HEK293 (cell line): ENCODE data around the gene MORF4L2.
A peak's percentile ranks its signal among the peaks of the same experiment; 100 is the strongest.
"Not testable (repeated sequence)": the region's sequence is repeated elsewhere in the genome, so short reads cannot be mapped to it uniquely, and the experiment has no call there.

ENCODE experiments used
- CTCF ChIA-PET: fragments of 350-600 bp; formaldehyde crosslinking; extraction: SDS; loops from one replicate; lab custom pipeline; 2021; ENCODE audit warnings: antibody characterized with exemption; lab: Yijun Ruan, JAX
- POLR2A ChIA-PET: fragments of 300-600 bp; formaldehyde crosslinking; extraction: SDS; loops from one replicate; lab custom pipeline; 2020; ENCODE audit warnings: antibody characterized with exemption, inconsistent platforms; lab: Yijun Ruan, JAX
- H3K27ac ChIP-seq: fragments of 200-500 bp; sonication (Bioruptor generic); 2 replicates; pipeline ENCODE4 v1.5.1; 2014; ENCODE audit warnings: low read depth, low read length, control low read depth, inconsistent platforms; ENCODE audit errors: extremely low read depth
- H3K36me3 ChIP-seq, 2 experiments: fragments of 200-500 bp in 1 of 2; sonication (Bioruptor generic) in 1 of 2; 1 replicate in 1 of 2; 2 replicates in 1 of 2; pipeline ENCODE4 v1.5.1; 2014 to 2017; ENCODE audit warnings: inconsistent platforms in 2 of 2, low read length in 2 of 2; ENCODE audit not compliant: control insufficient read depth in 2 of 2, insufficient read depth in 1 of 2
- H3K4me1 ChIP-seq: fragments of 200-500 bp; sonication (Bioruptor generic); 2 replicates; pipeline ENCODE4 v1.5.1; 2014; ENCODE audit warnings: mild to moderate bottlenecking, low read length, inconsistent platforms; ENCODE audit not compliant: control insufficient read depth, insufficient read depth
- H3K4me3 ChIP-seq: 2 replicates; pipeline ENCODE4 v1.5.1; 2011; ENCODE audit warnings: low read depth, mild to moderate bottlenecking, control low read depth, low read length, moderate library complexity
- H3K9me3 ChIP-seq: fragments of 200-500 bp; sonication (Bioruptor generic); 2 replicates; pipeline ENCODE4 v1.5.1; 2014; ENCODE audit warnings: low read depth, low read length, inconsistent platforms; ENCODE audit not compliant: control insufficient read depth, insufficient read depth
- EGR2 ChIP-seq: fragments of 450-650 bp; formaldehyde crosslinking; IDR thresholded peaks from 2 replicates; pipeline ENCODE4 v1.5.1; 2016; ENCODE audit warnings: low read depth, missing biosample characterization, missing genetic modification characterization
- GLI4 ChIP-seq: fragments of 450-650 bp; formaldehyde crosslinking; IDR thresholded peaks from 2 replicates; pipeline ENCODE4 v1.5.1; 2016; ENCODE audit warnings: missing biosample characterization, missing genetic modification characterization
- IKZF3 ChIP-seq: fragments of 450-650 bp; IDR thresholded peaks from 2 replicates; pipeline ENCODE4 v1.5.0; 2018; ENCODE audit warnings: missing biosample characterization, mild to moderate bottlenecking, missing genetic modification characterization, moderate library complexity
- MYNN ChIP-seq: fragments of 450-650 bp; formaldehyde crosslinking; IDR thresholded peaks from 2 replicates; pipeline ENCODE4 v1.5.1; 2016; ENCODE audit warnings: missing biosample characterization, missing genetic modification characterization, borderline replicate concordance
- OSR2 ChIP-seq: fragments of 450-650 bp; formaldehyde crosslinking; IDR thresholded peaks from 2 replicates; pipeline ENCODE4 v1.5.1; 2016; ENCODE audit warnings: missing biosample characterization, missing genetic modification characterization
- PRDM6 ChIP-seq: fragments of 450-650 bp; formaldehyde crosslinking; IDR thresholded peaks from 2 replicates; pipeline ENCODE4 v1.5.1; 2017; ENCODE audit warnings: missing biosample characterization, missing genetic modification characterization
- TCF7L2 ChIP-seq: IDR thresholded peaks from 2 replicates; pipeline ENCODE4 v1.6.1; 2011; ENCODE audit warnings: low read depth, mild to moderate bottlenecking, inconsistent platforms, low read length, moderate library complexity, borderline replicate concordance
- ZFHX2 ChIP-seq: fragments of 450-650 bp; formaldehyde crosslinking; conservative IDR thresholded peaks from 2 replicates; pipeline ENCODE4 v1.5.1; 2016; ENCODE audit warnings: missing biosample characterization, missing genetic modification characterization
- ZNF37A ChIP-seq: fragments of 450-650 bp; IDR thresholded peaks from 2 replicates; pipeline ENCODE4 v1.5.1; 2018; ENCODE audit warnings: missing biosample characterization, missing genetic modification characterization
- ZNF433 ChIP-seq: fragments of 450-650 bp; formaldehyde crosslinking; IDR thresholded peaks from 2 replicates; pipeline ENCODE4 v1.5.1; 2016; ENCODE audit warnings: missing biosample characterization, missing genetic modification characterization, low read depth
- ZNF555 ChIP-seq: fragments of 450-650 bp; formaldehyde crosslinking; conservative IDR thresholded peaks from 2 replicates; pipeline ENCODE4 v1.5.1; 2017; ENCODE audit warnings: missing biosample characterization, mild to moderate bottlenecking, missing genetic modification characterization, inconsistent platforms
- TF ChIP-seq, protein P1 (sequence below): fragments of 450-650 bp; formaldehyde crosslinking; IDR thresholded peaks from 2 replicates; pipeline ENCODE4 v1.5.1; 2016; ENCODE audit warnings: missing biosample characterization, missing genetic modification characterization
- TF ChIP-seq, protein P2 (sequence below): fragments of 450-650 bp; formaldehyde crosslinking; IDR thresholded peaks from 2 replicates; pipeline ENCODE4 v1.5.0; 2017; ENCODE audit warnings: missing biosample characterization, missing genetic modification characterization, borderline replicate concordance
- TF ChIP-seq, protein P3 (sequence below): fragments of 450-650 bp; formaldehyde crosslinking; IDR thresholded peaks from 2 replicates; pipeline ENCODE4 v1.5.1; 2017; ENCODE audit warnings: missing biosample characterization, missing genetic modification characterization

Gene MORF4L2

DNA sequence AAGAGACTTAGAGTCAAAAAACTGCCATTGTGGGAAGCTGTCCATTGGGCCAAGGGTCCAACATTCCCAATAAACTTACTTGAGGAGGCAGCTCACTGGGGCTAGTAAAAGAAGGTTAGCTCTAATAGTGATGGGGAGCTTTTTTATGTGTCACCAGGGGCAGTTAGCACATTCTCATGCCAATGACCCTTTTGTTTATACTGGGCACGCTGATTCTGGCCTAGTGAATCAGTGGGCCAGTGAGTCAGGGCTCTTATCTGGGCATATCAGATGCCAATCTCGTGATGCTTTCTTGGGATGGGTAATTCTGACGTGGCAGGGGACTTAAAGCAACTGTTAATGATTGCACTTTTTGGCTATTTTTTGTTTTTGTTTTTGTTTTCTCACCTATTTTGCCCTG, 29.9 kb downstream of the MORF4L2 start:
- TF ChIP-seq GLI4 (tag by site-specific recombination) = no peak
- no peak for TF ChIP-seq OSR2 (tag by site-specific recombination)
- no peak for TF ChIP-seq ZNF433 (tag by site-specific recombination)
- no peak for TF ChIP-seq ZNF37A (tag by site-specific recombination)
- no peak for TF ChIP-seq ZNF555 (tag by site-specific recombination)
- Histone ChIP-seq H3K27ac (no peak overlapping the region), H3K9me3 (no peaks in the 10 kb centered on the region)

GRCh38 chrX:103655230-103656000, 31.1 kb downstream of the MORF4L2 start:
- H3K27ac ChIP-seq, H3K9me3 ChIP-seq, H3K4me1 ChIP-seq, POLR2A ChIA-PET, H3K36me3 ChIP-seq, H3K4me3 ChIP-seq, CTCF ChIA-PET: not testable (repeated sequence)
- TF ChIP-seq ZFHX2 (tag by site-specific recombination) = peak; percentile 70
- peak; percentile 87 for TF ChIP-seq EGR2

More for the DNA sequence above, 29.9 kb downstream of the MORF4L2 start:
- no peaks in the 10 kb centered on the region for H3K36me3 ChIP-seq
- ChIA-PET CTCF (no interaction called here), POLR2A (no interaction called here)
- H3K4me1 ChIP-seq = no peaks in the 10 kb centered on the region
- no peak overlapping the region for H3K4me3 ChIP-seq

- no peak overlapping the region for H3K27ac ChIP-seq
- TF ChIP-seq IKZF3 (tag by site-specific recombination) (no peak), TCF7L2 (no peak), MYNN (tag by site-specific recombination) (no peak), PRDM6 (no peak)
- TF ChIP-seq, protein P1, sequence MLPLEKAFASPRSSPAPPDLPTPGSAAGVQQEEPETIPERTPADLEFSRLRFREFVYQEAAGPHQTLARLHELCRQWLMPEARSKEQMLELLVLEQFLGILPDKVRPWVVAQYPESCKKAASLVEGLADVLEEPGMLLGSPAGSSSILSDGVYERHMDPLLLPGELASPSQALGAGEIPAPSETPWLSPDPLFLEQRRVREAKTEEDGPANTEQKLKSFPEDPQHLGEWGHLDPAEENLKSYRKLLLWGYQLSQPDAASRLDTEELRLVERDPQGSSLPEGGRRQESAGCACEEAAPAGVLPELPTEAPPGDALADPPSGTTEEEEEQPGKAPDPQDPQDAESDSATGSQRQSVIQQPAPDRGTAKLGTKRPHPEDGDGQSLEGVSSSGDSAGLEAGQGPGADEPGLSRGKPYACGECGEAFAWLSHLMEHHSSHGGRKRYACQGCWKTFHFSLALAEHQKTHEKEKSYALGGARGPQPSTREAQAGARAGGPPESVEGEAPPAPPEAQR (tag by site-specific recombination) = no peak
- TF ChIP-seq, protein P2, sequence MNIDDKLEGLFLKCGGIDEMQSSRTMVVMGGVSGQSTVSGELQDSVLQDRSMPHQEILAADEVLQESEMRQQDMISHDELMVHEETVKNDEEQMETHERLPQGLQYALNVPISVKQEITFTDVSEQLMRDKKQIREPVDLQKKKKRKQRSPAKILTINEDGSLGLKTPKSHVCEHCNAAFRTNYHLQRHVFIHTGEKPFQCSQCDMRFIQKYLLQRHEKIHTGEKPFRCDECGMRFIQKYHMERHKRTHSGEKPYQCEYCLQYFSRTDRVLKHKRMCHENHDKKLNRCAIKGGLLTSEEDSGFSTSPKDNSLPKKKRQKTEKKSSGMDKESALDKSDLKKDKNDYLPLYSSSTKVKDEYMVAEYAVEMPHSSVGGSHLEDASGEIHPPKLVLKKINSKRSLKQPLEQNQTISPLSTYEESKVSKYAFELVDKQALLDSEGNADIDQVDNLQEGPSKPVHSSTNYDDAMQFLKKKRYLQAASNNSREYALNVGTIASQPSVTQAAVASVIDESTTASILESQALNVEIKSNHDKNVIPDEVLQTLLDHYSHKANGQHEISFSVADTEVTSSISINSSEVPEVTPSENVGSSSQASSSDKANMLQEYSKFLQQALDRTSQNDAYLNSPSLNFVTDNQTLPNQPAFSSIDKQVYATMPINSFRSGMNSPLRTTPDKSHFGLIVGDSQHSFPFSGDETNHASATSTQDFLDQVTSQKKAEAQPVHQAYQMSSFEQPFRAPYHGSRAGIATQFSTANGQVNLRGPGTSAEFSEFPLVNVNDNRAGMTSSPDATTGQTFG (tag by site-specific recombination) = no peak
- TF ChIP-seq, protein P3, sequence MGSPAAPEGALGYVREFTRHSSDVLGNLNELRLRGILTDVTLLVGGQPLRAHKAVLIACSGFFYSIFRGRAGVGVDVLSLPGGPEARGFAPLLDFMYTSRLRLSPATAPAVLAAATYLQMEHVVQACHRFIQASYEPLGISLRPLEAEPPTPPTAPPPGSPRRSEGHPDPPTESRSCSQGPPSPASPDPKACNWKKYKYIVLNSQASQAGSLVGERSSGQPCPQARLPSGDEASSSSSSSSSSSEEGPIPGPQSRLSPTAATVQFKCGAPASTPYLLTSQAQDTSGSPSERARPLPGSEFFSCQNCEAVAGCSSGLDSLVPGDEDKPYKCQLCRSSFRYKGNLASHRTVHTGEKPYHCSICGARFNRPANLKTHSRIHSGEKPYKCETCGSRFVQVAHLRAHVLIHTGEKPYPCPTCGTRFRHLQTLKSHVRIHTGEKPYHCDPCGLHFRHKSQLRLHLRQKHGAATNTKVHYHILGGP (tag by site-specific recombination) = no peak
- no peaks in the 10 kb centered on the region for H3K36me3 ChIP-seq
- H3K9me3 ChIP-seq = no peaks in the 10 kb centered on the region
- ChIA-PET POLR2A (no interaction called here), CTCF (interaction anchor here (1.1 kb wide), 1 partner anchor 21 kb away, joined by 3 read pairs; no protein-coding TSS in a partner anchor)
- no peak overlapping the region for H3K4me3 ChIP-seq
- H3K4me1 ChIP-seq = no peaks in the 10 kb centered on the region
Observed at GRCh38 chrX:103651151-103651773, 35.2 kb downstream of the MORF4L2 start.
